Fibroblast of the aortic adventitia (primary cell): ENCODE results near the gene TIFAB. TPM values are rescaled to one million over a fixed set of nuclear protein-coding genes. Genes with fewer than 3 reads are reported as not detected.

Experiments used
- DNase-seq: peaks from one replicate; pipeline ENCODE4 v3.0.0-alpha.2; 2010; ENCODE audit warnings: low read depth
- H3K4me3 ChIP-seq: 2 replicates; pipeline ENCODE4 v1.5.1; 2011; ENCODE audit warnings: low read depth, mild to moderate bottlenecking, control low read depth, low read length, moderate library complexity
- total RNA-seq: library from RNA; depleted of rRNA; stranded (reverse); fragments of >200 nt; gene quantifications from 2 replicates; pipeline ENCODE4 v1.2.3, GENCODE V29; 2012; ENCODE audit warnings: low replicate concordance
- TF ChIP-seq, protein P1 (sequence below): IDR thresholded peaks from 2 replicates; pipeline ENCODE4 v1.5.1; 2011; ENCODE audit warnings: mild to moderate bottlenecking, low read length, control low read depth, inconsistent platforms; ENCODE audit not compliant: insufficient read depth

Gene TIFAB
- total RNA-seq, 1 donor: not detected

GRCh38 chr5:135473956-135474670 lies 22.0 kb upstream of the TIFAB start:
- TF ChIP-seq, protein P1, sequence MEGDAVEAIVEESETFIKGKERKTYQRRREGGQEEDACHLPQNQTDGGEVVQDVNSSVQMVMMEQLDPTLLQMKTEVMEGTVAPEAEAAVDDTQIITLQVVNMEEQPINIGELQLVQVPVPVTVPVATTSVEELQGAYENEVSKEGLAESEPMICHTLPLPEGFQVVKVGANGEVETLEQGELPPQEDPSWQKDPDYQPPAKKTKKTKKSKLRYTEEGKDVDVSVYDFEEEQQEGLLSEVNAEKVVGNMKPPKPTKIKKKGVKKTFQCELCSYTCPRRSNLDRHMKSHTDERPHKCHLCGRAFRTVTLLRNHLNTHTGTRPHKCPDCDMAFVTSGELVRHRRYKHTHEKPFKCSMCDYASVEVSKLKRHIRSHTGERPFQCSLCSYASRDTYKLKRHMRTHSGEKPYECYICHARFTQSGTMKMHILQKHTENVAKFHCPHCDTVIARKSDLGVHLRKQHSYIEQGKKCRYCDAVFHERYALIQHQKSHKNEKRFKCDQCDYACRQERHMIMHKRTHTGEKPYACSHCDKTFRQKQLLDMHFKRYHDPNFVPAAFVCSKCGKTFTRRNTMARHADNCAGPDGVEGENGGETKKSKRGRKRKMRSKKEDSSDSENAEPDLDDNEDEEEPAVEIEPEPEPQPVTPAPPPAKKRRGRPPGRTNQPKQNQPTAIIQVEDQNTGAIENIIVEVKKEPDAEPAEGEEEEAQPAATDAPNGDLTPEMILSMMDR: no peak
- no peak overlapping the region for H3K4me3 ChIP-seq
- no peak for DNase-seq

GRCh38 chr5:135472141-135472540 lies 20.0 kb upstream of the TIFAB start:
- H3K4me3 ChIP-seq: no peak overlapping the region
- TF ChIP-seq, protein P1: no peak
- no peak for DNase-seq

GRCh38 chr5:135471726-135472125 lies 19.6 kb upstream of the TIFAB start:
- no peak for DNase-seq
- TF ChIP-seq, protein P1: no peak
- no peak overlapping the region for H3K4me3 ChIP-seq

GRCh38 chr5:135469911-135470310 lies 17.8 kb upstream of the TIFAB start:
- H3K4me3 ChIP-seq: no peak overlapping the region
- TF ChIP-seq, protein P1: no peak
- no peak for DNase-seq

DNA sequence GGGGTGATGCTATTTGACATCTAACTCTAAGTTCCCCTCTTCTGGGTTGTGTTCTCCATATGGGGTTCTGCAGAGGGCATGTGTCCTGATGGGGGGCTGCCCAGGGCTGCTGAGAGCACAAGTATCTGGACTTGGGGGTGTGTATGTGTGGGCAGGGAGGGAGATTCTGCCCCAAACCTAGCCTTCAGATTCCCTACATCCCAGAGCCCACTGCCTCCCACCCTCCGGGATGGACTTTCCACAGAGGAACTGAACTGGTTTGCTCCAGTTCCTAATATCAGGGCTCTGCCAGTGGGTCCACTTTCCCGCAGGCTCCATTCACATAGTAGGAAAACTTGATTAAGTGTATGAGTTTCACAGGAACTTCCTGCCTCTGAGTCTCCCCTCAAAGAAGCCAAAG lies 16.4 kb upstream of the TIFAB start:
- H3K4me3 ChIP-seq: no peak overlapping the region
- DNase-seq: no peak
- TF ChIP-seq, protein P1: no peak

DNA sequence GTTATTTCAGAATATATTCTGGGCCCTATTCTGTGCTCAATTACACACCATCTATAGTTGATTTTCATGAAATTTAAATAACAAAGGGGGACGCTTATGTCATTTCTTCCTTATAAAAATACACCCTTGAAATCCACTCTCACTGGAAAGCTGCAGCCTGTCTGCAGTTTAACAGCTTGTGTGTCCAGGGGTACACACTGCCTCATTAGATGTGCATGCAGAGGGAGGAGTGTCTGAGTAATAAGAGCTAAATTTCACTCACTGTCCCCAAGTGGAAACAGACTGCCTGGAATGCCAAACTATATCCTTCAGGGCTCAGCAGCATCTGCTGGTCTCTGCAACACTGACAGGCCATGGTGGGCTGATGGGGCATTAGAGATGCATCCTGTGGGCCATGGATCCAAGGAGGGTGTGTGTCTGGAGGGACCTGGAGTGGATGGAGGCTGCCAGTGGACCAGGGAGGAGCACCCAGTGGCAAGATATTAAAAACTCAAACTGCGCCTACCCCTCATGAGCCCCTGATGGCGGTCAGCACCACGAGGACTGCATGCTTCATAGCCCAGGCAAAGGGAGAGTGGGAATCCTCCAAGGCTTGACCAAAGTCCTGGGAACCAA lies 15.8 kb upstream of the TIFAB start:
- TF ChIP-seq, protein P1: no peak
- no peak overlapping the region for H3K4me3 ChIP-seq
- DNase-seq: no peak
